ENCODE measurements around the gene CDH5.

CDH5 gene

GRCh38 chr16:66441586-66442375, 75.3 kb downstream of the CDH5 start:
- peak; percentile 30 for DNase-seq

GRCh38 chr16:66442502-66443268, 76.2 kb downstream of the CDH5 start:
- peak; percentile 11 for DNase-seq

GRCh38 chr16:66443269-66443652, 76.8 kb downstream of the CDH5 start:
- DNase-seq, result peak; percentile 19

- no peak for DNase-seq
Observed at GRCh38 chr16:66444049-66444481, 77.6 kb downstream of the CDH5 start.

- no peak for DNase-seq
Observed at GRCh38 chr16:66446737-66447136, 80.2 kb downstream of the CDH5 start.

- no peak for DNase-seq
Observed at GRCh38 chr16:66447491-66447890, 81.0 kb downstream of the CDH5 start.

GRCh38 chr16:66451548-66451947, 85.1 kb downstream of the CDH5 start:
- DNase-seq, result peak; percentile 47

GRCh38 chr16:66453230-66453629, 86.7 kb downstream of the CDH5 start:
- DNase-seq, result peak; percentile 11

Data from activated CD8-positive, alpha-beta memory T cell treated with anti-CD3 and anti-CD28 coated beads for 24 hours (primary cell).